Measurements from ENCODE around the gene POLA2. TPM values are rescaled to one million over a fixed set of nuclear protein-coding genes. Genes with fewer than 3 reads are reported as not detected.
A peak's percentile ranks its signal among the peaks of the same experiment; 100 is the strongest.
"Not testable (repeated sequence)": the region's sequence is repeated elsewhere in the genome, so short reads cannot be mapped to it uniquely, and the experiment has no call there.

Gene POLA2
- total RNA-seq, 1 experiment from 2014 or later = 37.7 TPM

- Histone ChIP-seq H3K27me3 (ENCODE audit: insufficient read depth, low read length) (no peaks in the 10 kb centered on the region), H3K9me3 (ENCODE audit: control insufficient read depth, low read depth, low read length) (no peaks in the 10 kb centered on the region), H3T11ph (ENCODE audit: low read length) (no peak overlapping the region), H4K20me1 (ENCODE audit: control insufficient read depth, insufficient read depth, insufficient read length) (no peaks in the 10 kb centered on the region), H3K4me2 (ENCODE audit: insufficient read depth, insufficient read length, low read length) (peak overlapping the region; percentile 57), H3K27ac (ENCODE audit: insufficient read length, low read depth, low read length) (no peak overlapping the region), H2BK12ac (ENCODE audit: insufficient read length, low read depth, low read length) (no peak overlapping the region), H2BK5ac (ENCODE audit: insufficient read length, low read length) (no peak overlapping the region), H4K91ac (ENCODE audit: insufficient read length, low read depth, low read length) (no peak overlapping the region), H3K23me2 (ENCODE audit: insufficient read length, low read depth, low read length, poor library complexity, severe bottlenecking) (peaks cover 13% of the 10 kb centered on the region), H4K5ac (ENCODE audit: insufficient read length, low read depth, low read length) (no peak overlapping the region), H3K79me1 (ENCODE audit: insufficient read depth, low read depth, low read length, poor library complexity, severe bottlenecking) (no peaks in the 10 kb centered on the region), H3K56ac (ENCODE audit: insufficient read length, low read depth, low read length) (no peak overlapping the region), H3K23ac (ENCODE audit: insufficient read length, low read depth, low read length) (no peak overlapping the region), H3K79me2 (ENCODE audit: insufficient read depth, low read length) (peaks cover 7% of the 10 kb centered on the region; the same call in 1 of the 2 replicates), H4K8ac (replicated peaks; ENCODE audit: insufficient read length, low read depth, low read length) (no peak overlapping the region), H2BK20ac (ENCODE audit: low read depth, low read length, poor library complexity, severe bottlenecking) (no peak overlapping the region), H2BK120ac (ENCODE audit: low read depth, low read length, poor library complexity, severe bottlenecking) (no peak overlapping the region), H3K18ac (ENCODE audit: insufficient read length, low read depth, low read length) (no peak overlapping the region), H2BK15ac (ENCODE audit: low read depth, low read length) (no peak overlapping the region), H2AK5ac (ENCODE audit: insufficient read length, low read length) (no peak overlapping the region), H3K4me1 (ENCODE audit: insufficient read depth, low read length) (0 out of 2 replicates have a peak, but pooled peaks cover 3% of the 10 kb centered on the region), H3K4ac (ENCODE audit: low read depth, low read length) (no peak overlapping the region), H2AFZ (ENCODE audit: low read length) (no peak overlapping the region), H3K14ac (ENCODE audit: insufficient read depth, low read length) (no peak overlapping the region), H3K9ac (ENCODE audit: extremely low read depth, insufficient read length, low read length) (peak overlapping the region; percentile 83)
- no peak for DNase-seq
- Mint-ChIP-seq H3K4me3 (peak overlapping the region; percentile 92 to 95), H3K36me3 (ENCODE audit: insufficient read depth in 1 of 3, low read depth in 3 of 3) (peaks cover 10 to 42% (median 34%) of the 10 kb centered on the region in 3 experiments; a peak in 6 of 7 replicates), H3K4me1 (peaks cover 17 to 21% of the 10 kb centered on the region in 2 experiments), H3K27me3 (ENCODE audit: low read depth) (peaks cover 3% of the 10 kb centered on the region; the same call in 1 of the 2 replicates), H3K27ac (peak overlapping the region in 1 of 3 experiments; percentile 95; a peak in 3 of 7 replicates), H3K9me3 (no peaks in the 10 kb centered on the region)
- TF ChIP-seq CTCF (conservative IDR thresholded peaks at IDR 0.05) = no peak
- no CpG with 5 or more reads among the region's 6 CpGs for WGBS (ENCODE audit: extremely low coverage, insufficient read length, low lambda C conversion rate)
These were observed 1.0 kb downstream of the POLA2 start for GRCh38 chr11:65262776-65263175.

- not testable (repeated sequence) for H2BK120ac ChIP-seq (ENCODE audit: low read depth, low read length, poor library complexity, severe bottlenecking); H2BK5ac ChIP-seq (ENCODE audit: insufficient read length, low read length); H3K79me1 ChIP-seq (ENCODE audit: insufficient read depth, low read depth, low read length, poor library complexity, severe bottlenecking); H3T11ph ChIP-seq (ENCODE audit: low read length); H3K27ac ChIP-seq (ENCODE audit: insufficient read length, low read depth, low read length); H3K27me3 ChIP-seq (ENCODE audit: insufficient read depth, low read length); H2BK20ac ChIP-seq (ENCODE audit: low read depth, low read length, poor library complexity, severe bottlenecking); H2AFZ ChIP-seq (ENCODE audit: low read length); H2AK5ac ChIP-seq (ENCODE audit: insufficient read length, low read length); H4K8ac ChIP-seq (replicated peaks; ENCODE audit: insufficient read length, low read depth, low read length); H2BK15ac ChIP-seq (ENCODE audit: low read depth, low read length); H3K56ac ChIP-seq (ENCODE audit: insufficient read length, low read depth, low read length); DNase-seq; H3K9me3 ChIP-seq (ENCODE audit: control insufficient read depth, low read depth, low read length); H3K23ac ChIP-seq (ENCODE audit: insufficient read length, low read depth, low read length); H3K4me1 ChIP-seq (ENCODE audit: insufficient read depth, low read length); H3K79me2 ChIP-seq (ENCODE audit: insufficient read depth, low read length); H2BK12ac ChIP-seq (ENCODE audit: insufficient read length, low read depth, low read length); H3K18ac ChIP-seq (ENCODE audit: insufficient read length, low read depth, low read length); H3K9ac ChIP-seq (ENCODE audit: extremely low read depth, insufficient read length, low read length); H3K4me2 ChIP-seq (ENCODE audit: insufficient read depth, insufficient read length, low read length); H3K27me3 Mint-ChIP-seq (ENCODE audit: low read depth); H4K91ac ChIP-seq (ENCODE audit: insufficient read length, low read depth, low read length); H3K14ac ChIP-seq (ENCODE audit: insufficient read depth, low read length); H4K20me1 ChIP-seq (ENCODE audit: control insufficient read depth, insufficient read depth, insufficient read length); H3K4ac ChIP-seq (ENCODE audit: low read depth, low read length); H4K5ac ChIP-seq (ENCODE audit: insufficient read length, low read depth, low read length); H3K9me3 Mint-ChIP-seq
- H3K4me3 Mint-ChIP-seq = peak overlapping the region in 1 of 2 experiments; percentile 39; a peak in 1 of 5 replicates
- H3K23me2 ChIP-seq (ENCODE audit: insufficient read length, low read depth, low read length, poor library complexity, severe bottlenecking) = peaks cover 13% of the 10 kb centered on the region
- WGBS (ENCODE audit: extremely low coverage, insufficient read length, low lambda C conversion rate) = no CpG with 5 or more reads among the region's 11 CpGs
- H3K27ac Mint-ChIP-seq = 0 out of 7 replicates have a peak overlapping the region, but pooled peaks of 1 of the 3 experiments have one; percentile 38
- peaks cover 17 to 21% of the 10 kb centered on the region in 2 experiments for H3K4me1 Mint-ChIP-seq
- H3K36me3 Mint-ChIP-seq (ENCODE audit: insufficient read depth in 1 of 3, low read depth in 3 of 3) = peaks cover 20 to 59% (median 47%) of the 10 kb centered on the region in 3 experiments; a peak in 6 of 7 replicates
These were observed 3.0 kb downstream of the POLA2 start for GRCh38 chr11:65264747-65265146.

All from H9 (cell line).